Measurements from ENCODE around the gene LARGE2.

LARGE2 gene

DNA sequence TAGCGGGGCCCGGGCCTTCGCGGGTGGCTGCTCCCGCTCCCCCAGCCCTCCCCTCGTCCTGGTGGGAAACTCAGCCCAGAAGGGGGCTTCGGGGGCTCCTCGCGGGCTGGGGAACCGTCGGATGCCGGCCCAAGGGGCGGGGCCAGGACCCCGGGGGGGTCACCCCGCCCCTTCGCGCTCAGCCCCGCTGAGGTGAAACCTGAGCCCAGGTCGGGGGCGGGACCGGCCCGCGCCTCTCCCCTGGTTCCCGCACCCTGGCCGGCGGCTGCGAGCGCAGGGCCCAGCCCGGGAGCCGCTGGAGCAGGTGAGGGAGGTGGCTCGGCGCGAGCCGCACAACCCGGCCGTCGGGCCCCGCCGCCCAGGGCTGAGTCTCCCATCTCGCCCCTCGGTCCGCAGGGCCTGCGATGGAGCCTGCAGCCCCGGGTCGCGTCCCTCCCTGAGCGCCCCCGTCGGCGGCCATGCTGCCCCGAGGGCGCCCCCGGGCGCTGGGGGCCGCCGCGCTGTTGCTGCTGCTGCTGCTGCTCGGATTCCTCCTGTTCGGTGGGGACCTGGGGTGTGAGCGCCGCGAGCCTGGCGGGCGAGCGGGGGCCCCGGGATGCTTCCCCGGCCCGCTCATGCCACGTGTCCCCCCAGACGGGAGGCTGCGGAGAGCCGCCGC is at the start of gene LARGE2:
TSS of gene LARGE2 (plus strand) at position 232 of the 658 bp plus-strand sequence. CDS start at position 459, 227 bp downstream.
- DNase-seq (ENCODE audit: low spot score) = no peak

DNA sequence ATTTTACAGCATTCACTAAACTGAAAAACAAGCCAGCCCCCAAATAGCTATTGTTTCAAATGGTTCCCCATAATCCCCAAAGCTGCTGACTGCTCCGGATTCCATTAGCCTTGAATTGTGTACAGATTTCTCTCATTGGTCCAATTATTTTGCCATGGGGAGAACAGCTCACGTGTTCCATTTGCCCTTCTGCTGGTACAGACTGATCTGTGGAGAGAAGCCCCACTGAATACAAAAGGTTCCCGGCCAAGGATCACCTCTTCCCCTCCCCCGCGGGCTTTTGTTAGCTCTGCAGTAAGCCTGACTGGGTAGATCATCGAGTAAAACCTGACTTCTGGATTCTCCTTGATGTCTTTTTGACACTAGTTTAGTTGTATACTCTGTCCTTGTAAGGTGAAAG is 46.1 kb upstream of the LARGE2 start:
- no peak for DNase-seq (ENCODE audit: low spot score)

DNA sequence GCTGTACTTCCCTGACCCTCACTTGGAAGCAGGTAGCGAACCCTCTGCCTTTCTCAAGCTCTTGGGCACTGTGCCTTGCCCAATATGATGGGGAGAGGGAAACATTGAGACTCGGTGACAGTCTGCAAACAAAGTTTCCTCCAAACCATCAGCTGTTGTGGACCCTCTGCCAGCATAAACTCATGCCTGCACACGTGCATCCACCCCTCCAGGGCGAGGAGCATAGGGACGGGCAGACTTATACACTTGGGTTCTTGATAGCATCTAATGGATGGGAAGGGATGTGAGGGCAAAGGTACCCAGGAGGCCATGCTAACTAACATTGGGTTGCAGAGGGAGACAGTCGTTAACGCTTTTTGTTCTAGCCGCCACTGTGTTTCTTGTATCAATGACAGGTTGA is 45.2 kb upstream of the LARGE2 start:
- DNase-seq (ENCODE audit: low spot score) = no peak

DNA sequence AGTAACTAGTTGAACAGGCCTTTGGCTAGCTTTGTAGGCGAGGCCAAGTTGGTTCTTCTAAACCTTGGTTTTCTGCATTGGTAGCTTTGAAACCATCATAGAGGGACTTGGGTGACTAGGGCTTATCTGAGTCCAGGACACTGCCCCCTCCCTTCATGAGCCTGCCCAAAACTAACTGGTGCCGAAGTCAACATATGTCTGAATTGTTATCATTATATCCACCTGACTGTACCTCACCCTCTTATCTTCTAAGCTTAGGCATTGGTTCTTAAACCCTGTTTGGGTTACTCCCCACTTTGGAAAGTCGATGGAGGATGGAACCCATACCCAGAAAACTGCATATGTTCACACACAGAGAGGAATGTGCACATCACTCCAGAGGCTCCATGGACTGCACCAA is 44.6 kb upstream of the LARGE2 start:
- DNase-seq (ENCODE audit: low spot score) = no peak

DNA sequence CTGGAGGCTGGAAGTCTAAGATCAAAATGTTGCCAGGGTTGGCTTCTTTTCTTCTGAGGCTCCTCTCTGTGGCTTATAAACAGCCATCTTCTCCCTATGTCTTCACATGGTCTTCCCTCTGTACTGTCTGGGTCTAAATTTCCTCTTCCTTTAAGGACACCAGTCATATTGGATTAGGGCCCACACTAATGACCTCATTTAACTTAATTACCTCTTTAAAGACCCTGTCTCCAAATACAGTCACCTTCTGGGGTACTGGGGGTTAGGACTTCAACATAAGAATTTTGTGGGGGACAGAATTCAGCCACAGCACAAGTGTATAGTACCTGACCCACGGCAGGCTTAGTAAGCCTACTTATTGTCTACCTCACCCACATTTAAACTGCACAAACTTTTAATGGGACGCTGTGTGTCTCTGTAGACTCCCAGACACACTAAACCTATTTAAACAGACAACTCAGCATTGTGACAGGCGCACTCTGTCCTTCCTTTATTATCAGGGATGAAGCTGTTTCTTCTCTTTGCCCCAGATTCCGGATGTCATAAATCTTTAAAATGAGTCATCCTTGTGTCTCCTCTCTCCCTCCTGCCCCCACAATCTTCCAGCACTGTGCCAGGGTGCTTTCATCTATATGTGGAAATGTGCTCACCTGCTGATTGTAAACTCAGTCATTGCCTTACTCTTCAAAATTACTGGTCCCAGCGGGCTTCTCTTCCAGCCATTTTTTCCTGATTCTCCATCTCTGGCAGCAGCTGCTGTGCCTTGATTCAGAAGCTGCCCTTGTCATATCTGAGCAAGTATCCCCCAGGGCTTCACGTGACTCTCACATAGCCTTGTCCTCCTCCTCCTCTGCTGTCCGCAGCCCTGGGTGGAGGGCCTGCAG is 42.4 kb upstream of the LARGE2 start:
- DNase-seq (ENCODE audit: low spot score) = no peak

DNA sequence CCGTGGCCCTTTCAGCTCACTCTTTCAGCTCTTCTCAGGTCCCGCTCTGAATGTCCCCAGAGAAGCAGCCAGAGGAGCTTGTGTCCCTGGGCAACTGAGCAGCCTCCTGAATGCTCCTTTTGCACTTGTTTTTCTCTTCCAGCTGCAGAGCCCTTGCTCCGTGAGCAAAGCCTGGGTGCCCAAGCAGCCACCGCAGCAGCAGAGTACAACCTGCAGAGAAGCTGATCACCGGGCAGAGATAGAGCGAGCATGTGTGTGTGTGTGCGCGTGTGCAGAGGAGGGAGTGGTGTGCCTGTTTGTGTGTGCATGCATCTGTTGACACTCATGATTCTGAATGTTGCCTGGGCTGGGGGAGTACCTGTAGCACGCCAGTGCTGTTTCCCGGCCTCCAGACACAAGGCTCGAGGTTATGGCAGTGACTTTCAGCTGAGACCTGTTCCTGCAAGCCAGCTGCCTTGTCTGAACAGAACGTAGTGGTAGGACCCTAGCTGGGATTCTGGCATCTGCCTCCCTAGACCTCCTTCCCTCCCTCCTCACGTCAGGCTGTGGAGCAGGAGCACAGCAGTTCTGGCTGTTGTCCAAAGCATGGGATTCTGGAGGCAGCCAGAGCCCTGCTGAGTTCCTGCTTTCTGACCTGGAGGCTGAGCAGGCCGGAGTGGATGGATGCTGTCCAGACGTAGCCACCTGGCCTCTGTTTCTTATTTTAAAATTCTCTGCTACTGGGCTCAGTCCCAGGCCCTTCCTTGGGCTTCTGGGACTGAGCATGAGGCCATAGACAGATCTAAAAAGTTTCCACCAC is 41.5 kb upstream of the LARGE2 start:
- no peak for DNase-seq (ENCODE audit: low spot score)

DNA sequence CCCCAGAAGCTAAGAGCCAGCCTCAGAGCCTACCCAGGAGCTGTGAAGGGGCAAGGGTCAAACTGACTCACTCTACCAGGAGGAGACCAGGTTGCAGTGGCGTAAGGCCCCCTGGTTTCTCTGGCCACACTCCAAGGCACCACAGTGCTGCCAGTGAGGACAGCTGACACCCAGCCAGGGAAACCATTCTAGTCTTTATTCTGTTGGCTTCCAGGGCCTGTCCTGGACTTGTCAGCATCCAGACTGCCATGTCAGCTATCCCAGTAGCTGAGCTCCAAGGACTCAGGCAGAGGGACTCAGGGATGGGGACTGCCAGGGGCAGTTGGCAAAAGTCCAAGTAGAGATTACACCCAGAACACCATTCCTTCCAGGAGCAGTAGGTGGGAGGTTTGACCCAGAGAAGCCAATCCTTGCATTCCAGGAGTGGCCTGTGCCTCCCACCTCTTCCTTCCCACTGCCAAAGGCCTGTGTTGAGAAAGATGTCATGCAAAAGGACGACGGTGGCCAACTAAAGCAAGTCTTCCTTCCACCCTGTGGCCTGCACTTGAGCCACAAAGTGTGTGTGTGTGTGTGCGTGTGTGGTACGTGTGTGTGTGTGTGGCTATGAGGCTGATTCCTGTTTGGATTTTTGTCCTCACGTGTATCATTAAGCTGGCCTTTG is 40.6 kb upstream of the LARGE2 start:
- no peak for DNase-seq (ENCODE audit: low spot score)

DNA sequence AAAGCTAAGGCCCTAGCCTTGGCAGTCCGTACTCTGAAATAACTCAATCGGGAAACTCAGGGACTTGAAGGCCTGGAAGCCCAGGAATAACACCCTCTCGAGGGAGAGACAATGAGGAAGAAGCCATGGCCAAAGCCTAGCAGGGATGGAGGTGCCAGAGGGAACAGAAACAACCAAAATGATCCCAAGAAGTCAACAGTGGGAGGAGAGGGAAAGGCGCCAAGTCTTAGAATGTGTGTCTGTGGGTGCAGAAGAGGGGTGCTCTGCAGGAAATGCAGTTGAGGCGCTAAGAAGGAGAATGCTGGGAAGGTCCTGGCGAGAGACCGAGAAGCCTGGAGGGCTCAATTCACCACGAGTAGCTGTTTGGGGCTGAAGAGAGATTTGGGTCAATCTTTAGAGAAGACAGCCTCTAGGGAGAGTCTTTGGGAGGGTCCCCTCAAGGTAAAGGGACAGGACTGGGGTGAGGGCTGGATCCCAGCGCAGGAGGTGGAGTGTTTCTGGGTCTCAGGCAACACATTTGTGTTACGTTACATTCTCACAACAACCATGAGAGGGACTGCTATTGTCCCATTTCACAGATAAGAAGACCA is 37.8 kb upstream of the LARGE2 start:
- DNase-seq (ENCODE audit: low spot score) = no peak

DNA sequence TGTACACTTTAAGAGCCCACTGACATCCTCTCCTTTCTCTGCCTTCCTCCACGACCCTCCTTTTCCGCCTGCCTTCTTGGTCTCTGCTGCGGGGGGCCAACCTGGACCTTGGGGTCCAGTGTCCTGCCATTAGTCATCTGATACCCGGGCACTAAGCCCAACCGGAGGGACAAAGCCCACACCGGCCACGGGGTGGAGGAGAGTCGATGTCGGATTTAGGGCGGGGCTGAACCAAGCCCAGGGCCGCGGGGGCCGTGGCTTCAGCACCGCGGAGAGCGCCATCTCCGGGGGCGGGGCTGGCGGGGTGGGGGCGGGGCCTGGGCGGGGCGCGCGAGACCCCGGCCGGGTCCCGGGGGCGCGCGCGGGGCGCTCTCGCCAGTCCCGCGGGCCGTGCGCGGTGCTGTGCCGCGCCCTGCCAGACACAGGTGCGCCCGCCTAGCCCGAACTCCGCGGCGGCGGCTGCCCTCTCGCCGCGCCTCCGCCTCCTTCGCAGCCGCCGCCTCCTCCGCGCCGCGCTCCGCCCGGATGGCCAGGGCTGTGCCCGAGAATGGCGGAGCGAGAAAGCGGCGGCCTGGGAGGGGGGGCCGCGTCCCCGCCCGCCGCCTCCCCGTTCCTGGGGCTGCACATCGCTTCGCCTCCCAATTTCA is 37.1 kb upstream of the LARGE2 start, which contains the start of gene MAPK8IP1:
TSS of gene MAPK8IP1 (plus strand) at position 378 of the 647 bp plus-strand sequence. CDS start at position 548, 170 bp downstream.
- DNase-seq (ENCODE audit: low spot score) = peak; percentile 67

DNA sequence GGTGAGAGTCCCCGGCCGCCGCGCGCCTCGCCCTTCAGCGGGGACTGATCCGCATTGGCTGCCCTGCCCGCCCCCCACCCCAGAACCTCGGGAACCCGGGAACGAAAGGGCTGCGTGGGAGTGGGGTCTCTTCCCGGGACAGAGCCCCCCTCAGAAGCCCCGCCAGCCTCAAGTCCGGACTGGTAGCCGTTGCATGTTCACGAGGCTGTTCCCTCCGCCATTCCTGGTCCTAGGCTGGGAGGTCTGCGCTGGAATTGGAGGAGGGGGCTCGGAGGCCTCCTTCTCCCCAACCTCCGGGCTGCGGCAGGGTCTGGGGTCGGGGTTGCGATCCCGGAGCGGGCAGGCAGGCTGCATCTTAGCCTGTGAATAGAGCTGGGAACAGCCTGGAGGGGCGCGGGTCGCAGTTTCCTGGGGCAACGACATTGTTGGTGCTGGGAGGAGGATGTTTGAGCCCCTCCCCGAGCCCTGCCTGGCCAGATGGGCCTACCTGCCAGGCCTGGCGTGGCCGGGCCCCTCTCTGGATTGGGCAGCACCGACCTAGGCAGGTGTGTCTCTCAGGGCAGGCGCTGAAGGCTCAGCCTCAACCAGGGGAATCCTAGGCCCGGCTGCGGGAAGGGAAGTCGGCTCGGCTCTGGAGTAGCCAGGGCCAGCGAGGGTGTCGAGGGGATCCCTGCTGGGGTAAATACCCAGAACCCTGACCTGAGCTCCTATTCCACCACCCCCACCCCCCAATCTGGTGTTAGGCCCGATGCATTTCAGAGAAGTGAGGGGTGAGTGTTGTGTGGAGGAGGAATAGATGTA is 36.3 kb upstream of the LARGE2 start:
- no peak for DNase-seq (ENCODE audit: low spot score)

DNA sequence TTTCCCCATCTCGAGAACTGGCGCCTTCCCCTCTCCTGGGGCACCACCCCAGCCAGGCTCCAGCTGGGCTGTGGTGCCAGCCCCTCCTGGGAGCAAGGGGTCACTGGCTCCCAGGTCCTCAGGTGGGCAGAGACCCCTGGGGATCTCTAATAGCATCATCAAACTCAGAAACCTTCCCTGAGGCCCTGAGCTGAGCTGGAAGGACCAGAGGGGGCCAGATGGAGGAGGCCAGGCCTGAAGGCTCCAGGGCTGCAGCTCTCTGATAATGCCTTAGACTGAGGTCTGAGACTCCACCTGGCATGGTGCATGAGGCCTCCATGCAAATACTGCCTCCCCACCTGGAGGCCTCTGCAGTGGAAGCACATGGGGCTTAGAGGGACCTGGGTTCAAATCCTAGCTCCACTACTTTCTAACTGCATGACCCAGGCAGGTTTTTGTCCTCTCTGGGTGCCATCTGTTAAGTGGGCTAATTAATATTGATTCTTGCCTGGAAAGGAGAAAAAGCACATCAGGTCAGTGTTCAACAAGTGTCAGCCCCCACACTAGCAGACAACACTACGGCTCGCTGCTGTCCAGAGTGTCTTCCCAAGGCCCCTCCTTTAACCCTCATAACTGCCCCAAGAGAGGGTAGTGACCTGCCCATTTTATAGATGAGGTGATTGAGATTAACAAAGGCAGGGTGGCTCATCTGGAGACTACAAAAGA is 35.5 kb upstream of the LARGE2 start:
- DNase-seq (ENCODE audit: low spot score) = no peak

DNA sequence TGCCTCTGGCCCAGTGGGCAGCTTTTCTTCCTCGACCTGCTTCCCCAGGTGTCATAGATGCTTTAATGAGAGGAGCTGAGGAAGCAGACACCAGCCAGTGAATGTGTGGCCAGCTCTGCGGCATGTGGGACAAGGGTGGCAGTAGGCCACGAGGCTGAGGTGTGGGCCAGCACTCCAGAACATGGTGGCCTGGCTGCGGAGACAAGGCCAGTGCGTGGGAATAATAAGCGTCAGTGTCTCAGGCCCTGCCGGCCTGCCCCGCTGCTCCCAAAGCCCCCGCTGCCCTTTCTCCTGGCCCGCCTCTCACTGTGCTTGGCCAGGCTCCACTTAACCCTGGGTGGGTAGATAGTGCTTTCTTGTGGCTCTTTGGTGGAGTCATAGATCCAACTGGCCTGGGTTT is 34.9 kb upstream of the LARGE2 start:
- DNase-seq (ENCODE audit: low spot score) = no peak

DNA sequence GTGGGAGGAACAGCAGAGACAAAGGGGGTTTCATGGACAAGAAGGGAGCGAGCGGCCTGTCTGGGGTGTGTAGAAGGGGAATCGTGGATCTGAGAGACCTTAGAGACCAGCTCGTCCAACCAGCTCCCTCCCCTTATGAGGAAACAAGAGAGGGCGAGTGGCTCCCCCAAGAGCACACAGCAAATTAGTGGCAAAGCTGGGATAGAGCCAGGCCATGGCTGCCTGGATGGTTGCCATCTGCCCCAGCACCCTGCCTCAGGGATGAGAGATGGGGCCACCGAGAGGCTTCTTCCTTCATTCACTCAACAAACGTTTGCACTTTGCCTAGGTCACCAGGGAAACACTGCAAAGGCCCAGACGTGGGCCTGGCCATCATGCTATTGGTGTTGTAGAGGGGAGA is 32.9 kb upstream of the LARGE2 start:
- DNase-seq (ENCODE audit: low spot score) = no peak

DNA sequence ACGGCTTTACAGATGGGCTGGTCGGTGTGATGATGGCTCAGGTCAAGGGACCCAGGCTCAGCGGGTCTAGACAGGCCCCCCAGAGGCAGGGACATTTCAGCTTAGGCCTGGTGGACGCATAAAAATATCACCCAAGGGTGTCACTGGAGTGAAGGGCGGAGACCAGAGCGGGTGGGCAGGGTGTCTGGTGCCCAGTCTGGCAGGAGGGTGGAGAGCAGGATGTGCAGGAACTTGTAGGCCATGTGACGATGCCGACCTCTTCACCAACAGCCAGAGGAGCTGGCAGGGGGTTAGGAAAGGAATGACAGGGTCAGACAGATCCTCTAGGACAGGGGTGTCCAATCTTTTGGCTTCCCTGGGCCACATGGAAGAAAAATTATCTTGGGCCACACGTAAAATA is 32.5 kb upstream of the LARGE2 start:
- no peak for DNase-seq (ENCODE audit: low spot score)

DNA sequence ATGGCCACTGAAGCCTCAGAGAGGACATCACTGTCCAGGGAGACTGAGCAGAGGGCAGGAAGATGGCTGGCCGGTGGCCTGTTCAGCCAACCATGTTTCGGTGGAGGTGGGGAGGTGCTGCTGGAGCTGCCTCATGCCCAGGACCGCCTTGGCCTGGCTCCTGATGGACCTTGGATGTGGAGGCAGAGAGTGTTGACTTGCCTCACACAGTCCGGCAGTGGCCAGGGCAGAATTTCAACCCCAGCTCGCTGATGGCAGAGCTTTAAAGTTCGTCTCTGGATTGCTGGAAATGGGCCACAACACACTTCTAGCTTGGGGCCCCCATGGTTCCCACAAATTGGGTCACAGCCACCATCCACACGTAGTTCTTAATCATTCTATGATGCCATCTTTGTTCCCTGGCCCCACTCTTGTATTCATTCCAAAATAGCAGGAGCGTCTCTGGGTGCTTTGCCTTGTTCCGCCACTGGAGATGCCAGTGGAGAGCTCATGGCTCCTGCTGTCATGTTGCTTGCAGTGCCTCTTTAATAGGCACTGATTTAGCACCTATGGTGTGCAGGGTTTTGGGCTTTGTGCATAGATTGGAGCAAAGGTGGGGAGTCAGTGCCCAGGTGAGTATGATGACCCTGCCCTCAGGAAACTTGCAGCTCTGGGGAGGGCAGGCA is 31.4 kb upstream of the LARGE2 start:
- no peak for DNase-seq (ENCODE audit: low spot score)

DNA sequence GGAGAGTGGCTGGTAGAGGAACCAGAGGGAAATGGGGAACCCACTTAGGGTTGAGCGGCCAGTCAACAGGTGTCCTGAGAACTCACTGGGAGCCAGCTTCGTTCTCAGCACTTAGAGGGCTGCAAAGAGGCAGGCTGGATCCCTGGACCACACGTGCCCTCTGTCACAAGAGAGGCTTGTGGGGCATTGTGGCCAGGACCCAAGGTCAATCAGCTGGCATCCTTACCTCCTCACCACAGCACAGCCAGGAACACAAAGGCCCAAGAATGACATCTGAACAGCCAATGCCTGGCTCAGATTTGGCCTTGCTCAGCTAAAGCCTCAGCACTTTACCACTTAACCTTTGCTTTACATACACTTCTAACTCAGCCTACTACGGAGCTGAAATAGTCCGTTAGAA is 29.6 kb upstream of the LARGE2 start:
- DNase-seq (ENCODE audit: low spot score) = no peak

DNA sequence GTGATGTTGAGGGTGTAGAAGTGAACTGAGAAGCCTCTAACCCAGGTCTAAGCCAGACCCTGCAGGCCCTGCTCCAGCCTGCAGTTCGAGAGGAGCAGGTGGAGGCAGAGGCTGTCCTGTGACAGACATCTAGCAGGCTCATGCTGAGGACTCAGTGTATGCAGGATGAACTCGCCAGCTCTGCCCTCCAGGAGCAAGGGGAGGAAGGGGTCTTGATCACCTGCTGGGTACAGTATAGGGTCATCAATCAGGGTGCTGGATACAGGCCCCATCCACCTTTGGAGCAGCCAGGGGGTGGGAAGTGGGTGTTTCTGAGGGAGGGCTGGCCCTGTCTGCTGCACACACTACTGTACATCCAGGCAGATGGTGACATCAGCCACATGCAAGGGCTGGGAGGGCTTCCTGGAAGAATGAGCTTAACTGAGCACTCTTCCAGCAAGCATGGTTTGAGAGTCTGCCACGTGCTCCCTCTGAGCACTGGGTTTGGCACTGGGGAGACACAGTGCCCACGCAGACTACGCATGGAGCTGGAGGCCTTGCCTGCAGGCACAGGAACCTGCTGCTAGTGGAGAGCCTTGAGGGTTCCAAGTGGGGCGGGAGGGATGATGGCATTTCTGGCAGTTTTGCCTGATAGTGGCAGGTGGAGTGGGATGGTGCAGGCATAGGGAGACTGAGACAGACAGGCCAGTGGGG is 27.8 kb upstream of the LARGE2 start:
- no peak for DNase-seq (ENCODE audit: low spot score)

DNA sequence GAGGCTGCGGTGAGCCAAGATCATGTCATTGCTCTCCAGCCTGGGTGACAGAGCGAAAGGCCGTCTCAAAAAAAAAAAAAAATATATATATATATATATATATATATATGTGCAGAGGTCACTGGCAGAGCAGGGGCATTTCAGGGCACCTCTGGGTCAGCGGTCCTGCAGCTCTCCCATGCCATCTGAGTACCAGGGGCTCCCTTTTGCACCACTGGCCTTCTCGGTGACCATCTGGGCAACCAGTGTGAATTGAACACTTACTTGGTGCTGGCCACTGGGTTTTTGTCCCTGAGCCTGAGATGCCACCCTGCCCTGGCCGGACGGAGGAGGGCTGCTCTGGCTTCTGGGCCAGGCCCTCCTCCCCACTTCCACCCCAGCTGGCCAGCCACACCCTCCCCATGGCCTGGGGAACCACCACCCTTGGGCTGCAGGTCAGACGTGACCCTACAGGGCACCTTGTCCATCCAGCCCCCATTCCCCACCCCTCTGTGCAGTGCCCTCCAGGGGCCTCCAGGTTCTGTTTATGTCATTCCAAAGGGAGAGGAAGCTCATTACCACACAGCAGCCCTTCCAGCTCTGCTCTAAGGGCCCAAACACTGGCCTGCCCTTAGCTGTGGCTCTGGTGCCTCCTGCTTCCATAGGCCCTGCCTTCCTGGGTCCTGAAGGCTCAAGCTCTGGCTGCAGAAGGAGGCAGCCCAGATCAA is 26.8 kb upstream of the LARGE2 start:
- no peak for DNase-seq (ENCODE audit: low spot score)

Measured in hepatic stellate cell (primary cell).